HL-60 (cell line): Measurements from ENCODE around the gene PRKRIP1.
"Not testable (repeated sequence)": the region's sequence is repeated elsewhere in the genome, so short reads cannot be mapped to it uniquely, and the experiment has no call there.

Experiments used
- CTCF ChIP-seq: IDR thresholded peaks from one replicate; pipeline ENCODE4 v1.5.1; 2011; ENCODE audit warnings: low read length, control low read depth, inconsistent platforms; ENCODE audit not compliant: insufficient read depth
- GABPA ChIP-seq: IDR thresholded peaks from 2 replicates; pipeline ENCODE4 v1.6.1; 2012; ENCODE audit warnings: low read depth
- POLR2AphosphoS5 ChIP-seq: IDR thresholded peaks from 2 replicates; pipeline ENCODE4 v1.6.1; 2012; ENCODE audit warnings: low read depth

- TF ChIP-seq CTCF, POLR2AphosphoS5, GABPA: not testable (repeated sequence)
These were observed 12.4 kb downstream of the PRKRIP1 start for GRCh38 chr7:102408530-102408929.
